Stimulated activated CD4-positive, alpha-beta T cell treated with anti-CD3 and anti-CD28 coated beads, Interleukin-12 subunit alpha, Interleukin-12 subunit beta, amount 100 ng/mL, for 4 hours (primary cell): Measurements from ENCODE around the gene NEMP1.
"Not testable (repeated sequence)": the region's sequence is repeated elsewhere in the genome, so short reads cannot be mapped to it uniquely, and the experiment has no call there.

Source experiments
- DNase-seq: peaks from one replicate; pipeline ENCODE4 v3.0.0-alpha.2; 2020

The NEMP1 gene

DNA sequence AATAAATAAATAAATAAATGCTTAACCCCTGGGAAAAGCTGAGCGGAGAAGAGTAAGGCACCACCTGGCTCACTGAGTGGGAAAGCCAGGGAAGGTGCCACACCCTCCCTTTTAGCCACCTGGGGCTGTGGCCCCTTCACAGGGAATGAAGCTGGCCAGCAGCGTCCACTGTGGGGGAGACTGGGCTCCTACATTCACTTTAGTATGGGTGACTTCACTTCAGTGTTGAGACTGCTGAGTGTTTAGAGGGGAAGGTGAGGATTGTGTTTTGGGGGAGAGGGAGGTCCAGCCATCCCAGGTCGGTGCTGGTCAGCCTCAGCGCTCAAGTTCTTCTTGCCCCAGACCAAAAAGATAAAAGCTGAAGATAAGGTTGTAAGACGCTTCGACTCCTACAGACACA, 11.9 kb upstream of the NEMP1 start:
- DNase-seq: no peak

DNA sequence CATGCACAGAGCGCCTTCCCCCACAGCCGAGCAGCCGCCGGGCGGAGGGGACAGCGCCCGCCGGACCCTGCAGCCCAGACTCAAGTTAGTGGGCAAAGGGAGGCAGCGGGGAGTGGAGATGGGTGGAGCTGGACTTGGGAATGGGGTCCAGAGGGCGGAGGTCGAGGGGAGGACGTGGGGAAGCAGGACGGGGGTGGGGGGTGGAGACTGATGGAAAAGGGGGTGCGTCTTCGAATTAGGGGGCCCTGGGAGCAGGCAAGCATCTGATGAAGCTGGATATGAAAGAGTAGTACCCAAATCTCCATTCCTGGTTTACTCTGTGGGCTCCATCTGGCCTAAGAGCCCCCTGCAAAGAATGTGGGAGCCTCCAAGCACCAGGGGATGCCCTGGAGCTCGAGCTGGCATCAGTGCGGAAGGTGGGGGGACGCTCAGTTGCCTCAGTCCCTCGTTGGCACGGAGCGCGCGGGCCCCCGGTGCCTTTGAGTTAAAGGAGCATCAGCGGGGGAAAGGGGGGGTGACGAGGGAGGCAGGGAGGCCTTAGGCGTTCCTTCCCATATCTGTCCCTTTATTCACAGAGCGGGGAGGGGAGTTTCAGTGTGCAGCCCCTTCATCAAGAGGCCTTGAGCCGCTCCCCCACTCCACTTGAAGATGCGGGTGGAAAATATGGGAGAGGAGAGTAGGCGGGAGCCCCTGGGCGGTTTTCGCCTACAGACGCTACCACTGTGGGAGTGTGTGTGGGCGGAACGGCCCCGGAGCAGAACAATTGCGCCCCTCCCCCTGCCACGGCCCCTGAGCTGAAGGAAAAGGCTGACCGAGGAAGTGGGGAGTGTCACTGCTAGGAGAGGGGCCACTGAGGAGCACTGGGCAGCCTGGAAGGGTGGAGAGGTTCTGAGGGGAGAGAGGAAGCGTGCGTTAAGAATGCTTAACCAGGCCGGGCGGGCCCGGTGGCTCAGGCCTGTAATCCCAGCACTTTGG, 11.0 kb upstream of the NEMP1 start:
- DNase-seq: peak; percentile 58

DNA sequence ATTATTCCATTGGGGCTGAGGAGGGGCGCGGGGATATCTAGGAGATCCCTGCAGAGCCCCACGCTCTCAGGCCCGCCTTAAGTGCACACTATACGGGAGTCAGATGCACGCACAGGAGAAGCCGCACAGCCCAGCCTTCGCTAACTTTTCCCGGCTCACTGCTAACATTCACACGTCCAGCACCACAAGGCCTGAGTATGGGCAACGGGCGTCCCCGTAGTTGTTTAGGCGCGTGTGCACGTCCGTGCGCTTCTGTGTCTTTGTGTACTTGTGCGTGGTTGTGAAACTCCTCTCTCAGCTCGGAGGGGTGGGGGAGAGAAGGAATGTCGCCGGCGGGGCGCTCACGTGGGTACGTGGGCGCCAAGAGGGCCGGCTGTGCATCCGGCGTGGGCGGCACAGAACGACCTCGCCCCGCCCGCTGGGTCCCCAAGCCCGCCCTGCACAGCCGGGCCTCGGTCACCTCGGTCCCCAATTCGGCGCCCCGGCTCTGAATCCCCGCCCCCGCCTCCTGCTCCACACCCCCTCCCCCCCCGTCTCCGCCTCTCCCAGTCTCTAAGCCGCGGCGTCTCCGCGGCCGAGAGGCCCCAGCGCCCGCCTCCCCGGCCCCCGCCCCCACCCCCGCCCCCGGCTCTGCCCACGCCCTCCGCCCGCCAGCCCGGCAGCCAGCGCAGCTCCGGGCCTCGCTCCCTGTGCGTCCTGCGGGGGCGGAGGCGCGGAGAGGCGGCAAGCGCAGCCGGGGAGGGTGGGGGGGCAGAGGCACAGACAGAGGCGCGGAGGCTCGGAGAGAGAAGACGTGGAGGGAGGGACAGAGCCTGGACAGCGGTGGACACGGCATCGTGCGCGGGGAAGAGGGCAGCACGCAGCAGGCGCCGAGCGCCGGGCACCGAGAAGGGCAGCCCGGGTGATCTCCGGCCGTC, 10.0 kb upstream of the NEMP1 start, which contains the start of gene NAB2:
Gene NAB2, plus strand, starts transcription at position 761 of the 917 bp plus-strand sequence. CDS start 158 bp downstream, outside the sequence.
- peak; percentile 85 for DNase-seq

DNA sequence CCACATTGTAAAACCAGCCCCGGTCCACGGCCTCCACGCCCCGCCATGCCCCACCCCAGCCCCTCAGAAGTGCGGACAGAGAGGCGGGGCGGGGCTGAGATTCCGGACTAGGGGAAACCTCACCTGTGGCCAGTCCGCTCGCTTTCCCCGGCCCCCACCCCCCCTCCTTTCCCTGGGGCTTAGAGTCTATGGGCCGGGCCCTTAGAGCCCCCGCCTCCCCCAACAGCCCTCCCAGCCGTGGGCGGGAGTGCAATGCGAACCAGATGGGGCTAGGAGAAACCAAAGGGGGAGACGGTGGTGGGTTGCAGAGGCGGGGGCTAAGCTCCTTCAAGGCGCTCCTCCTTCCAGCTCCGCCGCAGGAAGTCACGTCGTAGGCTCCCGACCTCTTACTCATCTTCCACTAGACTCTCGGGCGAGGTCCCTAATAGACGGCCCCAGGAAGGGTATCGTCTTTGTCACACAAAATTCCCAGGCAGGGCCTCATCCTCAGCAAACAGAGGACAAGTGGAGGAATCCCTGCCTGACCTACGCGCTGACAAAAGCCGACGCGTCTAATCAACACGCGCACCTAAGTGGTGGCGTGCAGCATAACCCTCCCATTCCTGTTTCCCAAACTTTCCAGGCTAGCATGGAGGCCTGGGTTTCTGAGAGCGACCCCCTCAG, 9.2 kb upstream of the NEMP1 start:
- DNase-seq: peak; percentile 80

DNA sequence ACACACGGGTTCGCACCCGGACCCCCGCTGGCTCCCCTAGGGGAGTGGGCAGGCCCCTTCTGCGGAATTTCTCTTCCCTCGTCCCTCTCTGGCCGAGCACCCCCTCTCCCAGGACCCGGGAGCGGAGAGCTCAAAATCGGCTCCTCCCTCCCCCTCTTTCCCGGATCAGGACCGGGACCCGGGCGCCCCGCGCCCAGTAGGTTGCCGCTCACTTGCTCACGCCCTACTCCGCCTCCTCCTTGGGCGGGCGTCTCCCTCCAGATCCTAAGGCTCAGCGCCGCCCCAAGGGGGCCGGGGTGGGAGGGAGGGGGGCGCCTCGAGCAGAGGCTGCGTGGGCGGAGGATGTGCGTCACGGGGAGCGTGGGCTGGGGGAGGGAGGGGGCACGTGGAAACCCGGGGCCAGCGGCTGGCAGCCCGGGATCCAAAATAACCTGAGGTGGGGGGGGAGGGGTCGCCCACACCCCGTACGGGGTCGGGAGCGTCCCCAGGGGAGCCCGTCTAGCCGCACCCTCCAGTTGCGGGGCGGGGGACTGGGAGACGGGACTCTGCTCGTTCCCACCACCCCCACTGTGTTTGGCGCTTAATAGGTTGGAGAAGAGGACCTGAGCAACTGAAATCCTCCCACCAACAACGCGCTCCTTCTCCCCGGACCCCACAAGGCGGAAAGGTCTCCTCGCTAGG, 8.6 kb upstream of the NEMP1 start:
- peak; percentile 97 for DNase-seq

DNA sequence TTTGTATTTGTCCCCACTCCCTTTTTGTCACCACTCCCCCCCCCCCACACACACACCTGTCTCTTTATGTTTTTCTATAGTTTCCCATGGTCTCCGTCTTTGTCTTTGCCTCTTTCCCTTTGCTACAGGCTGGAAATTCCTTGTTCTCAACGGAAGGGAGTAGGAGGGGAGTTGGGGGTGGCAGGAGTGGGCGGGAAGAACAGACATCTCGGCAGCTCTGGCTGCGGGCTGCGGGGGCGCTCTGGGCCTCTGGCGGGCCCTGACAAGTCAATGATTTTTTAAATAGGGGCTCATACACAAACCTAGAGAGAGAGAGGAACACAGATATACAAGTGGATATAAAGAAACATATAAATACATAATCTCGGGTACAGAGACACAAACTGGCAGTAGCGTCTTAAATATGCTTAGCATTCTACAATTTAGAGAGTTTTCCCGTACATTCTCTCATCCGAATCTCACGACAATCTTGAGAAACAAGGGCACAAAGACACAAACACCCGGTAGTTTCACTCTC, 8.0 kb upstream of the NEMP1 start:
- peak; percentile 63 for DNase-seq

DNA sequence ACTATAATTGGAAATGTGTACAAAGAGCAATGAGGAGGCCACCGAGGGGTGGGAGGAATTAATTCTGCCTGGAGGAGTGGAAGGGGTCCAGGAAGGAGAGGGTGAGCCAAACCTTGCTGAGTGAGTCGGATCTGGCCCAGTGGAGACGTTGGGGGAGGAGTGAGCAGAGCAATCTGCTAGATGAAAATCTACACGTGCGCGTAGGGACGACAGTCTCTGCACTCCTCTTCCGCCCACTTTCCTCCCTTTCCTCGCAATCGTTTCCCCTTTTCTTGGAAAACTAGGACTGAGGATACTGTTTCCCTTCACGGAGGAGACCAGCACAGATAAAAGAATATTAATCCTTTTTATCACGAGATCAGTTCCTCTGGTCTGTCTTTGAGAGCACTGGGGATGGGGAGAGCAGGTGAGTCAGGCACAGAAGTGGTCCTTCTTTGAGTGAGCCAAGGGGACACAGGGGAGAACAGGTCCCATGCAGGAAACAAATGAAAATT, 7.5 kb upstream of the NEMP1 start:
- no peak for DNase-seq

DNA sequence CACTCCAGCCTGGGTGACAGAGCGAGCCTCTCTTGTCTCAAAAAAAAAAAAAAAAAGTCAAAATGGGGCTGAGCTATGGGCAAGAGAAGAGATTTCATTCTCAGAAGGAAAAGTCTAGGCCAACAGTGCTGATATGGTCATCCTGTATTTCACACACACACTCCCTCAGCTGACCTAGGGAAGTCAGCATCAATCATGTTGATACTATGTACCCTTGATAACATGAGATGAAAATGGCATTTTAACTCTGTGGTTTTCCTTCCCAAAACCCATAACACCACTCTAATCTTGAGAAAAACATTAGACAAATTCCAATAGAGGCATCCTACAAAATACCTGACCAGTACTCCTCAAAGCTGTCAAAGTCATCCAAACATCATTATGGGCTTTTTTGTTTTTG, 2.3 kb upstream of the NEMP1 start:
- DNase-seq: no peak

DNA sequence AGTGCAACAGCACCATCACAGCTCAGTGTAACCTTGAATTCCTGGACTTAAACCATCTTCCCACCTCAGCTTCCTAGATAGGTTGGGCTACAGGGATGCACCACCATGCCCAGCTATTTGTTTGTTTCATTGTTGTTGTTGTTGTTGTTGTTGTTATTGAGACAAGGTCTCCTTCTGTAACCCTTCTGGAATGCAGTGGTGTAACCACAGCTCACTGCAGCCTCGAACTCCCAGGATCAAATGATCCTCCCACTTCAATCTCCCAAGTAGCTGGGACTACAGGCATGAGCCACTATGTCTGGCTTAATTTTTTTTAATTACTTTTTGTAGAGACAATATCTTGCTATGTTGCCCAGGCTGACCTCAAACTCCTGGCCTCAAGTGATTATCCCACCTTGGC, 1.2 kb upstream of the NEMP1 start:
- DNase-seq: no peak

DNA sequence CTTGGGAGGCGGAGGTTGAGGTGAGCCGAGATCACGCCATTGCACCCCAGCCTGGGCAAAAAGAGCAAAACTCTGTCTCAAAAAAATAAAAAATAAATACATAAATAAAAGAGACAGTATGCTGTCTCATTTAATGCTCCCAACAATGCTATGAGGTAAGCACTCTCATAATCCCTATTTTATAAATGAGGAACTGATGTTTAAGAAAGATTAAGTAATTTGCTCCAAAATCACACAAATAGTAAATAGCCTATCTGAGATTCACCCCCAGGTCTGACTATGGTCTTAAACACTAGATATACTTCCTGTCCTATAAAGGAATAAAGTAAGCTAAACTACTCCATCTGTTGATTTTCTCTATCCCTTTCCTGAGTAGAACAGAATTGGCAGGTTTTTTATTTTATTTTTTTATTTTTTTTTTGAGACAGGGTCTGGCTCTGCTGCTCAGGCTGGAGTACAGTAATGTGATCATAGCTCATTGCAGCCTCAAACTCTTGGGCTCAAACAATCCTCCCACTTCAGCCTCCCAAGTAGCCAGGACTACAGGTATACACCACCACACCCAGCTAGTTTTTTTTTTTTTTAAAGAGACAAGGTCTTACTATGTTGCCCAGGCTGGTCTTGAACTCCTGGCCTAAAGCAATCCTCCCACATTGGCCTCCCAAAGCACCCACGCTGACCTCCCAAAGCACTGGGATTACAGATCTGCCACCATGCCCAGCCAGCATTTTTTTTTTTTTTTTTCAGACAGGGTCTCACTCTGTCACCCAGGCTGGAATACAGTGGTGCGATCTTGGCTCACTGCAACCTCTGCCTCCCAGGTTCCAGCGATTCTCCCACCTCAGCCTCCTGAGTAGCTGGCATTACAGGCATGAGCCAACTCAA, 4.8 kb downstream of the NEMP1 start:
- not testable (repeated sequence) for DNase-seq

DNA sequence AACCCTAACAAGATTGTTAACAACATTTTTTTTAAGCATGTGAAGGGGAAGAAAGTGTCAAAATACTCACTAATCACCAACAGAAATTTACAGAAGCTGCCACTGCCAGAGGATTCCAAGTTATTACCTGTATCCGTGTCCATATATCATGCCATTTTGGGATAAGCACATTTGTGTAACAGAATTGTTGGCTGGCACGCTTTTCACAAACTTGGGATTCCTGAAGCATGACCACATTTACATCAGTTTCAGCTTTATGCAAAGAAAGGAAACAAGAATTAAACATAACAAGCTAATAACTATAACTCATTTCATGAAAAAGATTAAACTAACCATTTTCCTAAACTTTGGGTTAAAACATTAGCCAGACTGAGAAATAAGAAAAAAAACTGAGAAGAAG, 5.9 kb downstream of the NEMP1 start:
- DNase-seq: no peak

DNA sequence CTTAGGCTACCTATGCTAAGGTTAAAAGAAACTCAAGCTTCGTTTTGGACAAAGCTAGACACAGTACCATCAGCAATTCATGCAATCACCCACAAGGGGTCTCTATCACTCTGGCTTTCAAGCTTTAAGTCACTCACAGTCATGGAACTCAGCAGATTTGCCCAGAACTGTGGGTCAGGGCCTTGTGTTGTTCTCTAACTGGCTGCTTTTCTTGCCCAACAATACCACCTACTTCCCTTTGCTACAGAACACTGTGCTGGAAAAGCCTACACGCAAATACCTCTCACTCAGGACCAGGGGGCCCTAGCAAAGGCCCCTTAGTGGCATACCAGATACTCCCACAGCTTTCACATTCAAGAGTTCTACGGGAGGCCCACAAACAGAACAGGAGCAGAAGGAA, 9.1 kb downstream of the NEMP1 start:
- DNase-seq: no peak

DNA sequence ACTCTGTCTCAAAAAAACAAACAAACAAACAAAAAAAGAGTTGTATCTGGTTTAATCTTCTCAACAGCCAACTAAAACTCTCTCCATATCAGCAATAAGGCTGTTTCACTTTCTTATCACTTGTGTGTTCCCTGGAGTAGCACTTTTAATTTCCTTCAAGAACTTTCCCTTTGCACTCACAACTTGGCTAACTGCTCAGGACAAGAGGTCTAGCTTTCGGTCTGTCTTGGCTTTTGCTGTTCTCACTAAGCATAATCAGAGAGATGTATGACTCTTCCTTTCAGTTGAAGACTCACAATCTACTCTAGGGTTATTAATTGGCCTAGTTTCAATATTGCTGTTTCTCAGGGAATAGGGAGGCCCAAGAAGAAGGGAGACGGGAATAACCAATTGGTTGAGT, 12.3 kb downstream of the NEMP1 start:
- no peak for DNase-seq

DNA sequence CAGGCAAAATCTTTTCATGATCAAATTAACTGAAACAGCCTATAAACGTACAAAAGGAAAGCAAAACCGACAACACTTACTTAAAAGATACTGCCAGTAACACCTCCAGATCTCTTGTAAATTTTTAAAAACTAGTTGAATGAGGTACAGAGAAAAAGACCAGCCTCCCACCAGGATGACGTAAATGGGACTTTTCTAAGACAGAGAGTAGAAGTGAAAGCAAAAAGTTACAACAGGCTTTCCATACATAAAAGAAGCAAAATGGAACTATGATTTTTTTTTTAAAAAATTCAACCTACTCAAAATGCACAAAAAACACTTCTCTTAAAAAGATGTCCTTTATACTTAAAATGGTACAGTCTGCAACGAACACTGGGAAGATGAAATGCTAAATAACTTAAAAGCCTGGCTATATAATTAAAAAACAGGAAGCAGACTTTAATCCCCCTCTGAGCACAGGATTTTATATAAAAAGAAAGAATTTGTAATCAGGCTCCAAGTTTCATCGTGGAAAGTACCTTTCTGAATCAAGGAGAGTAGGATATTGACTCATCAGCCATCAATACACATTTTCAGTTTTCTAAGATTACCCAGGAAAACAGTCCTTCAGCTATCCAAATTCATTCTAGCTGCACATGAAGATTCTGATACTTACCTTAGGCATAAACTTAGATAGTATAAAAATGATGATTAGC, 14.5 kb downstream of the NEMP1 start:
- DNase-seq: peak; percentile 19

DNA sequence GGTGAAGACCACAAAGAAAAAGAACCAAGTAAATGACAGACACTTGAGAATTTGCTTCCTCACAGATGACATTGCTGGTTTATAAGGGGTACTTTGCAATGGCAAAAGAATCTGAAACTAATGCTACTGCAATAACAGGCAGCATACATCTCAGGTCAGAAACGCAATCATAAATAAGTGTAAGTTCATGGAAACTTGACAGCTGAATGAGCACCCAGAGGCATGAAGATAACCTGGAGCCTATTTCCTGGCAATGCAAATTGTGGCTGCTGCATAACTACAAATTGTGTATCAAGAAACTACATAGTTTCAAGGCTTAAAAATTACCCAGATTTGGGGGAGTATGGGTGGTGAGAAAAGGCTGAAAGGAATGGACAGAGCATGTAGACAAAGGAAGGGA, 20.1 kb downstream of the NEMP1 start:
- DNase-seq: no peak

DNA sequence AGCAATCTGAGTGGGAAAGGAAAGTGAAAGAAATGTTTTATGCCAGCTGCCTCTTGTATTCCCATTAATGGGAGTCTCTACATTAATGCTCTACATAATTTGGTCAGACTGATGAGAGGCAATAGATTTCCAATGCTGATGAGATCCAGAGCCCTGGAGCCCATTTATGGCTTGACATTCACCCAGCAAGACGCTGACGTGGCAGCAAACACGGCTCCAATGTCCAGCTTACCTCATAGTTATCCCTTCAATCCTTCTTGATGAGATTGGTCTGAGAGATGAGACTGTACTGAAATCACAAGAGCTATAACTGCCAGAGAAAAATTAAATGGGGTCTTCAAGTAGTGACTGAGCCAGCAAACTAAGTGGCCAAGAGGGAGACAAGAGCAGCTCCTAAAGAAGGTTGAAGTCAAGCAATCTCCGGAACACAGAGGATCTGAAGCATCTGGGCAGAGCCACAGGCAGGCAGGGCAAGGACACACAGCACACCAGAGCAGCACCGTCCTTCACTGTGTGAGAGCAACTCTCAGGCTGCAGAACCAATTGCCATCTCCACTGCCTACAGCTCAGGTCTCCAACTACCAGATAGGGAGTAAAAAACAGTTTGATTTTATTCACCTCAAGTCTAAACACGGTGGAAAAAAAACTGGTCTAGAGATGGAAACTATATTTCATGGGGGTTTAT, 21.4 kb downstream of the NEMP1 start:
- DNase-seq: no peak

DNA sequence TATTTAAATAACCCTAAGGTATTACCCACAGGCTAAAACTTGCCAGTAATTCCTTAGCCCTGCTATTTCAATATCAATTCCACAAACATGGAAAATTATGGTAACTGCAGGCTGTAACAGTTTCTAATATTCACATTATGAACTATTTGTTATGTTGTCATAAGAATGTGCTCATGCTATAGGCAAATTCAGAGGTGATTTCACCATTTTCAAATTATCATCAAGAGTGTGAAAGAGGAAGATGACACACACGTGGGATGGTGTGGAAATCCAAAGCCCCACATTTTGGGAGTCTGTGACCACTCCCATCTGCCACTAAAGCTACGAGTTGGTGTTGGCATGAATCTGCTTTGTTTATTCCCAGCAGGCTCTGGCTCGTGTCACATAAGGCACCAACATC, 22.8 kb downstream of the NEMP1 start:
- no peak for DNase-seq

DNA sequence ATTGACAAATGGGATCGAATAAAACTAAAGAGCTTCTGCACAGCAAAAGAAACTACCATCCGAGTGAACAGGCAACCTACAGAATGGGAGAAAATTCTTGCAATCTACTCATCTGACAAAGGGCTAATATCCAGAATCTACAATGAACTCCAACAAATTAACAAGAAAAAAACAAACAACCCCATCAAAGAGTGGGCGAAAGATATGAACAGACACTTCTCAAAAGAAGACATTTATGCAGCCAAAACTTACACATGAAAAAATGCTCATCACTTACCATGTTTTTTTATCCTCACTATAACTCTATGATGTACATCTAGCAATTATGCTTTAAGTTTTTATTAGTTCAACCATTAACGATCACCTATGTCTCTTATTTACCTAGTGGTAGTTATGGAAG, 24.7 kb downstream of the NEMP1 start:
- not testable (repeated sequence) for DNase-seq

DNA sequence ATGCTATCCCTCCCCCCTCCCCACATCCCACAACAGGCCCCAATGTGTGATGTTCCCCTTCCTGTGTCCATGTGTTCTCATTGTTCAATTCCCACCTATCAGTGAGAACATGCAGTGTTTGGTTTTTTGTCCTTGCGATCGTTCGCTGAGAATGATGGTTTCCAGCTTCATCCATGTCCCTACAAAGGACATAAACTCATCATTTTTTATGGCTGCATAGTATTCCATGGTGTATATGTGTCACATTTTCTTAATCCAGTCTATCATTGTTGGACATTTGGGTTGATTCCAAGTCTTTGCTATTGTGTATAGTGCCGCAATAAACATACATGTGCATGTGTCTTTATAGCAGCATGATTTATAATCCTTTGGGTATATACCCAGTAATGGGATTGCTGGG, 25.4 kb downstream of the NEMP1 start:
- not testable (repeated sequence) for DNase-seq

DNA sequence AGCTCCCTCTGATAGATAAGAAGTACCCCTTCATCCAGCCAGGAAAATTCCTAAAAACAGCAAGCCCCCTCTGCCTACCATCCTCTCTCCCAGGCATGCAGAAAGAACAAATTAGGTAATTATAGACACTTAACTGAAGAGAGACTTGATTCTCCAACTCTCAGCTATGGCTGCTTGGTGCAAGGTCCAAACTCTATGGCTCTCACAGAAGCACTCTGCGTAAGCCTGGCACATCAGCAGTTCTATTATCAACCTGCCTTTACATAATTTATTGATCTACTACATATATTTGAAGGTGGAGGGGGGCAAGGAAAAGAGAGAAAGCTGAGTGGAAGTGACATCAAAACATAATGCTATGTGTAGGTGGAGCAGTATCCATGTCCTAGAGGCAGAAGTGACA, 27.6 kb downstream of the NEMP1 start:
- DNase-seq: no peak
